Measurements from ENCODE around the gene EFNA2.

- TF ChIP-seq CTCF (IDR thresholded peaks at IDR 0.05), result no peak
- peak; percentile 85 for TF ChIP-seq POLR2A (IDR thresholded peaks at IDR 0.05)
These were observed 23.7 kb upstream of the EFNA2 start for GRCh38 chr19:1261798-1262622.
